ENCODE measurements around the gene CEP72.

- TF ChIP-seq CTCF (IDR thresholded peaks at IDR 0.05): no peak
- no peak for TF ChIP-seq POLR2A (IDR thresholded peaks at IDR 0.05)
These were observed 10.2 kb downstream of the CEP72 start for GRCh38 chr5:622359-622758.
